HepG2 (cell line): ENCODE measurements around the gene TRIM44.

Source experiments
- CHCHD3 ChIP-seq: sonication (generic); formaldehyde crosslinking; IDR thresholded peaks from 2 replicates; pipeline ENCODE4 v1.8.0; 2022; ENCODE audit warnings: mild to moderate bottlenecking, missing genetic modification reagents, moderate library complexity
- CREB1 ChIP-seq, 2 experiments: fragments of 450-650 bp in 1 of 2; IDR thresholded peaks; 2 replicates each; pipeline ENCODE4 v1.6.1; 2016 to 2017; ENCODE audit warnings: control low read depth in 1 of 2, mild to moderate bottlenecking in 1 of 2, missing compliant biosample characterization in 1 of 2, missing genetic modification characterization in 1 of 2
- CTCF ChIP-seq: sonication (generic); formaldehyde crosslinking; IDR thresholded peaks from 2 replicates; pipeline ENCODE4 v1.5.0; 2020; ENCODE audit warnings: mild to moderate bottlenecking, missing genetic modification reagents, moderate library complexity
- GFI1 ChIP-seq: sonication (generic); formaldehyde crosslinking; IDR thresholded peaks from 2 replicates; pipeline ENCODE4 v1.5.0; 2020; ENCODE audit warnings: missing genetic modification reagents, mild to moderate bottlenecking, borderline replicate concordance
- GTF2F1 ChIP-seq: fragments of 150-350 bp; IDR thresholded peaks from 2 replicates; pipeline ENCODE4 v1.6.1; 2014; ENCODE audit warnings: low read length
- IRF9 ChIP-seq: sonication (generic); formaldehyde crosslinking; IDR thresholded peaks from 2 replicates; pipeline ENCODE4 v1.8.0; 2022; ENCODE audit warnings: missing genetic modification reagents, mild to moderate bottlenecking, borderline replicate concordance
- KAT2B ChIP-seq: fragments of 150-350 bp; IDR thresholded peaks from 2 replicates; pipeline ENCODE4 v1.6.1; 2014; ENCODE audit warnings: low read depth, low read length, borderline replicate concordance
- KDM5A ChIP-seq: fragments of 200-600 bp; sonication (generic); IDR thresholded peaks from 2 replicates; pipeline ENCODE4 v1.7.0; 2018; ENCODE audit warnings: antibody characterized with exemption, mild to moderate bottlenecking, low read length, borderline replicate concordance
- MAF1 ChIP-seq: sonication (generic); formaldehyde crosslinking; IDR thresholded peaks from 2 replicates; pipeline ENCODE4 v1.5.0; 2020; ENCODE audit warnings: missing genetic modification reagents, borderline replicate concordance
- NFE2L1 ChIP-seq: sonication (generic); formaldehyde crosslinking; IDR thresholded peaks from 2 replicates; pipeline ENCODE4 v1.4.0; 2020; ENCODE audit warnings: missing genetic modification reagents, mild to moderate bottlenecking, borderline replicate concordance
- POLR2AphosphoS5 ChIP-seq: IDR thresholded peaks from 2 replicates; pipeline ENCODE4 v1.6.1; 2012; ENCODE audit warnings: low read depth, low read length
- PRDM4 ChIP-seq: sonication (generic); formaldehyde crosslinking; IDR thresholded peaks from 2 replicates; pipeline ENCODE4 v1.9.0; 2021; ENCODE audit warnings: missing genetic modification reagents, borderline replicate concordance
- SP4 ChIP-seq: sonication (generic); formaldehyde crosslinking; IDR thresholded peaks from 2 replicates; pipeline ENCODE4 v1.8.1; 2023; ENCODE audit warnings: mild to moderate bottlenecking, missing genetic modification reagents
- ZNF335 ChIP-seq: sonication (generic); formaldehyde crosslinking; IDR thresholded peaks from 2 replicates; pipeline ENCODE4 v1.4.0; 2020; ENCODE audit warnings: missing genetic modification reagents

- TF ChIP-seq PRDM4 (CRISPR knock-in tag) (no peak), SP4 (CRISPR knock-in tag) (no peak), GTF2F1 (no peak), KDM5A (no peak), POLR2AphosphoS5 (no peak), MAF1 (CRISPR knock-in tag) (no peak), ZNF335 (no peak), CTCF (CRISPR knock-in tag) (no peak), CHCHD3 (CRISPR knock-in tag) (no peak), NFE2L1 (CRISPR knock-in tag) (no peak), KAT2B (no peak), CREB1 (IDR thresholded peaks at IDR 0.05) (no peak), CREB1 (CRISPR knock-in tag; IDR thresholded peaks at IDR 0.05) (no peak), GFI1 (no peak), IRF9 (no peak)
Observed at GRCh38 chr11:35622070-35622469, 40.5 kb upstream of the TRIM44 start.
